Breast epithelium (tissue), 4 donors: ENCODE results near the gene SLC35F3. TPM values are rescaled to one million over a fixed set of nuclear protein-coding genes. Genes with fewer than 3 reads are reported as not detected.

Experiments
- DNase-seq, 2 donors: peaks; one replicate each; pipeline ENCODE4 v3.0.0-alpha.2; 2019; ENCODE audit warnings: low spot score in 2 of 2
- H3K27ac ChIP-seq, 2 donors: fragments of 200-600 bp; sonication (generic) in 1 of 2; one replicate each; pipeline ENCODE4 v1.5.1; 2016 to 2019; ENCODE audit warnings: mild to moderate bottlenecking in 1 of 2
- H3K27me3 ChIP-seq, 2 donors: fragments of 200-600 bp; sonication (generic) in 1 of 2; one replicate each; pipeline versions ENCODE4 v1.5.1 to v1.6.0; 2017 to 2019; ENCODE audit warnings: control low read depth in 1 of 2, mild to moderate bottlenecking in 1 of 2
- H3K36me3 ChIP-seq: fragments of 200-600 bp; one replicate; pipeline ENCODE4 v1.5.1; 2019
- H3K4me1 ChIP-seq, 2 donors: fragments of 200-600 bp; sonication (generic); one replicate each; pipeline ENCODE4 v1.5.1; 2016 to 2019; ENCODE audit warnings: control low read depth in 1 of 2
- H3K4me3 ChIP-seq, 3 donors: fragments of 200-600 bp; sonication (generic); 1 replicate in 2 of 3; 2 replicates in 1 of 3; pipeline ENCODE4 v1.5.1; 2016 to 2019; ENCODE audit warnings: mild to moderate bottlenecking in 3 of 3, moderate library complexity in 2 of 3
- H3K9me3 ChIP-seq, 2 donors: fragments of 200-600 bp; sonication (generic) in 1 of 2; one replicate each; pipeline ENCODE4 v1.5.1; 2016 to 2019; ENCODE audit warnings: control low read depth in 1 of 2
- POLR2A ChIP-seq: fragments of 450-650 bp; IDR thresholded peaks from one replicate; pipeline ENCODE4 v1.6.1; 2016; ENCODE audit warnings: antibody characterized with exemption, mild to moderate bottlenecking, moderate library complexity
- POLR2AphosphoS5 ChIP-seq, 3 donors: sonication (generic); formaldehyde crosslinking; IDR thresholded peaks; one replicate each; pipeline ENCODE4 v1.6.1; 2017; ENCODE audit warnings: antibody characterized with exemption in 3 of 3
- intact Hi-C: fragments of 100-400 bp; cut with DNase I; formaldehyde crosslinking; loops from one replicate; pipeline ENCODE4 v1.15.1; 2023; ENCODE audit warnings: low total_unique reads
- total RNA-seq, 3 donors: library from RNA; depleted of rRNA; stranded (reverse); fragments of >200 nt; gene quantifications; one replicate each; pipeline ENCODE4 v1.1.0, GENCODE V29; 2016
- TF ChIP-seq, protein P1 (sequence below), 3 donors: fragments of 450-650 bp; IDR thresholded peaks; one replicate each; pipeline ENCODE4 v1.5.1; 2016 to 2017; ENCODE audit warnings: antibody characterized with exemption in 3 of 3, mild to moderate bottlenecking in 3 of 3, moderate library complexity in 3 of 3

SLC35F3 gene
- total RNA-seq, 3 donors from 2014 or later, result 8.8 to 13.0 TPM; not detected in 1

DNA sequence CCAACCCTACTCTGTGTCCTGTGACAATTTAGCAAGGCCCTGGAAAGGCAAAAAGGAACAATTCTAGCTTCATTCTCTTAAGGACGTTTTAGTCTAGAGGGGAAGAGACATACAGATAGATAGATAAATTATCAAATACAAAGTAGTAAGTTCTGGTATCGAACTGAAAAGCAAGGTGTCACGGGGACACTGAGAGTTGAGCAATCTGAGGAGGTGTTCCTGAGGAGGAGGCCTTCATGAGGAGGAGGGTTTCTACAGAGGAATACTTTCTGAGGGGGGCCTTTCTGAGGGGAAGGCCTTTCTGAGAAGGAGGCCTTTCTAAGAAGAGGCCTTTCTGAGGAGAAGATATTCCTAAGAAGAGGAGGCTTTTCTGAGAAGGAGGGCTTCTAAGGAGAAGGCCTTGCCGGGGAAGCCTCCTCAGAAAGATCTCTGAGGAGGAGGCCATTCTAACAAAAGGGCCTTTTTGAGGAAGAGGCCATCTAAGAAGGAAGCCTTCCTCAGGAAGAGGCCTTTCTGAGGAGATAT is 312.9 kb downstream of the SLC35F3 start:
- intact Hi-C loops, result no loop called here
- Histone ChIP-seq H3K4me3 (no peak overlapping the region), H3K4me1 (no peaks in the 10 kb centered on the region), H3K27me3 (no peaks in the 10 kb centered on the region), H3K36me3 (no peaks in the 10 kb centered on the region), H3K9me3 (no peaks in the 10 kb centered on the region), H3K27ac (no peak overlapping the region)
- no peak for DNase-seq
- no peak for TF ChIP-seq POLR2A
- TF ChIP-seq POLR2AphosphoS5 (IDR thresholded peaks at IDR 0.05), result no peak
- TF ChIP-seq, protein P1, sequence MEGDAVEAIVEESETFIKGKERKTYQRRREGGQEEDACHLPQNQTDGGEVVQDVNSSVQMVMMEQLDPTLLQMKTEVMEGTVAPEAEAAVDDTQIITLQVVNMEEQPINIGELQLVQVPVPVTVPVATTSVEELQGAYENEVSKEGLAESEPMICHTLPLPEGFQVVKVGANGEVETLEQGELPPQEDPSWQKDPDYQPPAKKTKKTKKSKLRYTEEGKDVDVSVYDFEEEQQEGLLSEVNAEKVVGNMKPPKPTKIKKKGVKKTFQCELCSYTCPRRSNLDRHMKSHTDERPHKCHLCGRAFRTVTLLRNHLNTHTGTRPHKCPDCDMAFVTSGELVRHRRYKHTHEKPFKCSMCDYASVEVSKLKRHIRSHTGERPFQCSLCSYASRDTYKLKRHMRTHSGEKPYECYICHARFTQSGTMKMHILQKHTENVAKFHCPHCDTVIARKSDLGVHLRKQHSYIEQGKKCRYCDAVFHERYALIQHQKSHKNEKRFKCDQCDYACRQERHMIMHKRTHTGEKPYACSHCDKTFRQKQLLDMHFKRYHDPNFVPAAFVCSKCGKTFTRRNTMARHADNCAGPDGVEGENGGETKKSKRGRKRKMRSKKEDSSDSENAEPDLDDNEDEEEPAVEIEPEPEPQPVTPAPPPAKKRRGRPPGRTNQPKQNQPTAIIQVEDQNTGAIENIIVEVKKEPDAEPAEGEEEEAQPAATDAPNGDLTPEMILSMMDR (IDR thresholded peaks at IDR 0.05), result no peak

GRCh38 chr1:234218078-234218477 is 313.6 kb downstream of the SLC35F3 start:
- Histone ChIP-seq H3K36me3 (no peaks in the 10 kb centered on the region), H3K27me3 (no peaks in the 10 kb centered on the region), H3K27ac (no peak overlapping the region), H3K4me3 (no peak overlapping the region), H3K4me1 (no peaks in the 10 kb centered on the region), H3K9me3 (no peaks in the 10 kb centered on the region)
- no peak for TF ChIP-seq POLR2A
- TF ChIP-seq POLR2AphosphoS5 (IDR thresholded peaks at IDR 0.05), result no peak
- TF ChIP-seq, protein P1 (IDR thresholded peaks at IDR 0.05), result no peak
- intact Hi-C loops, result no loop called here
- DNase-seq, result no peak

DNA sequence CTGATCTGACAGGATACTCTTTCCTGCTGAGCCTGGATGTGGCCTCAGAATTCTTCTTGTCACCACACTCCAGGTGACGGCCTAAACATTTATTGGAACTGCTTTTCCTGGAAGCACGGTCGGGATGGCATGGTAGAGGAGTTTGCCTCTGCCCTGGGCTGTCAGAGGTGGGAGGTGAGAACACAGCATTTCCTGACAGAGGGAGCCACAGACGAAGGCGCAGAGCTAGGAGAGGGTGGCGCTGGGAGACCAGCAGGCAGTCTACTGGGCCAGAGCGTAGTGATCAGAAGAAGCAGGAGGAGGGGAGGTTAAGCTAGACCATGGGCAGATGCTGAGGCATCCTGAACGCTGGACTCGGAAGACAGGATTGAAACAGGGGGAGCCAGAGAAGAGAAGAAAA is 315.2 kb downstream of the SLC35F3 start:
- Histone ChIP-seq H3K36me3 (no peaks in the 10 kb centered on the region), H3K4me3 (no peak overlapping the region), H3K27ac (no peak overlapping the region), H3K27me3 (no peaks in the 10 kb centered on the region), H3K4me1 (no peaks in the 10 kb centered on the region), H3K9me3 (no peaks in the 10 kb centered on the region)
- no peak for DNase-seq
- no peak for TF ChIP-seq POLR2A
- TF ChIP-seq, protein P1 (IDR thresholded peaks at IDR 0.05), result no peak
- no peak for TF ChIP-seq POLR2AphosphoS5 (IDR thresholded peaks at IDR 0.05)
- intact Hi-C loops, result no loop called here

GRCh38 chr1:234221601-234222000 is 317.1 kb downstream of the SLC35F3 start:
- no peak overlapping the region for H3K4me3 ChIP-seq
- no peaks in the 10 kb centered on the region for H3K9me3 ChIP-seq
- no peaks in the 10 kb centered on the region for H3K4me1 ChIP-seq
- H3K27me3 ChIP-seq, result no peaks in the 10 kb centered on the region
- intact Hi-C loops, result no loop called here
- no peak overlapping the region for H3K27ac ChIP-seq
- TF ChIP-seq POLR2AphosphoS5 (IDR thresholded peaks at IDR 0.05) (no peak), POLR2A (no peak)
- TF ChIP-seq, protein P1 (IDR thresholded peaks at IDR 0.05), result no peak
- DNase-seq, result no peak
- H3K36me3 ChIP-seq, result no peaks in the 10 kb centered on the region

DNA sequence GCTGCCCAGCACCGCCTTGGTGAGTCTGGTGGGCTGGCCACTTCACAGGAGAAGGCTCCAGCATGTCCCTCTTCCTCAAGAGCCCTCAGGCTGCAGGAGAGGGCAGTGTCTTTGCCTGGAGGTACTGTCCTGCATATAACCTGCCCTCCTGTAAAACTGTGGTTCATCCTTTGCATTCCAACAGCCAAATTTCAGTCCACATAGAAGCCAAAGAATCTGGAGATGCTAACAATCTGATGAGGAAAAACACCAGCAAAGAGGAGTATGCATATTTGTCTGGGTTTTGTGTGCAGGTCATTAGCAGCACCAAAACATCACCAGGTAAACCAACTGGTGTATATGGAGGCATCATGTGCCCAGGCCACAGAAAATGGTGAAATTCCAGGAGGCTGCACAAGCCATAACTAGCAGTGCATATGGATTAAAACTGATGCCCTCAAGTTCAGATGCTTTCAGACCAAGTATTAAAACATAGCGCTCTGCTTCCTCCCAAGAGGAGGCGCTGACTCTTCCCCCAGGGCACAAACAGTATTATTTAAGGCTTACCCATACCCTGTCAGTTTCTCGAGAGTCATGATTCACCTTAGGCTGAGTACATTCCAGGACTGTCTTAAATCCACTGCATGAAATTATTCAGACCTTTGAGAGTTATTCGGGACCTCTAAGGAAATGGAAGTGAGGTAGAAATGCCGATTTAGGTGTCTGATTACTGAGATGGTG is 318.2 kb downstream of the SLC35F3 start:
- H3K27me3 ChIP-seq, result no peaks in the 10 kb centered on the region
- H3K4me1 ChIP-seq, result no peaks in the 10 kb centered on the region
- intact Hi-C loops, result no loop called here
- H3K27ac ChIP-seq, result no peak overlapping the region
- DNase-seq, result no peak
- H3K4me3 ChIP-seq, result no peak overlapping the region
- H3K36me3 ChIP-seq, result no peaks in the 10 kb centered on the region
- H3K9me3 ChIP-seq, result no peaks in the 10 kb centered on the region
- no peak for TF ChIP-seq POLR2A
- no peak for TF ChIP-seq POLR2AphosphoS5 (IDR thresholded peaks at IDR 0.05)
- TF ChIP-seq, protein P1 (IDR thresholded peaks at IDR 0.05), result no peak
